Stomach (tissue), 4 donors: ENCODE results near the gene PBX2.

Source experiments
- EP300 ChIP-seq: sonication (generic); formaldehyde crosslinking; IDR thresholded peaks from one replicate; pipeline ENCODE4 v1.6.1; 2017; ENCODE audit warnings: antibody characterized with exemption
- TF ChIP-seq, protein P1 (sequence below), 7 experiments: fragments of 450-650 bp in 4 of 7; fragments of 200-600 bp in 3 of 7; sonication (generic) in 3 of 7; IDR thresholded peaks; one replicate each; pipeline ENCODE4 v1.5.1; 2016 to 2019; ENCODE audit warnings: antibody characterized with exemption in 7 of 7, control low read depth in 2 of 7, mild to moderate bottlenecking in 1 of 7

DNA sequence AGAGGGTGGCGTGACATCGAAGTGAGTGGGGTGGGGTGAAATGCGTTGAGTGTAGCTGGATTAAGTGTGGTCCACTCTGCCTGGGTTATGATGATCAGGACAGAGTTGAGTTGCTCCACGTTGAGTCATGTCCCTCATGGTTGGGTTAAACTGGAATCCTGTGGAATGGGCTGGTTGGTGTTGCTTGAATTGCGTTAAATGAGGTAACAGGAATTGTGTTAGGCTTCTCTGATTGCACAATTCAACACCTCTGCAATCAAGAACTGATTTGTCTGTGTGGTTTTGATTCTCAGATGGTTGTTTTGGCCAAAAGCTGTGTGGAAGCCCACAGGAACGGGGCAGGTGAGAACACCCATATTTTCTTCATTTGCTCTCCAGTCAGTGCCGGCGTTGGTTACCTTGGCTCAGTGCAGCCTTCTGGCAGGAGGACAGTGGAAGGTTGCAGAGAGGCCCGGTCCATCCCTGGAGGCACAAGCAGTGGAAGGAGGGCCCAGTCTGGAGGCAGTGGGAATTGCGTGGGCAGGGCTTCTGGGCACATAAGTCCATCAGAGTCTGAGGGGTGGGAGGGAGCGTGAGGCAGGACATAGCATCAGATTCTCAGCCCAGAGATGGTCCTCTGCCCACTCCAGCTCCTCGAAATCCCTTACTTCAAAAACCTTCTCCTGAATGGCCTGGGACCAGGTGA is 22.2 kb upstream of the PBX2 start:
- TF ChIP-seq EP300 = no peak
- TF ChIP-seq, protein P1, sequence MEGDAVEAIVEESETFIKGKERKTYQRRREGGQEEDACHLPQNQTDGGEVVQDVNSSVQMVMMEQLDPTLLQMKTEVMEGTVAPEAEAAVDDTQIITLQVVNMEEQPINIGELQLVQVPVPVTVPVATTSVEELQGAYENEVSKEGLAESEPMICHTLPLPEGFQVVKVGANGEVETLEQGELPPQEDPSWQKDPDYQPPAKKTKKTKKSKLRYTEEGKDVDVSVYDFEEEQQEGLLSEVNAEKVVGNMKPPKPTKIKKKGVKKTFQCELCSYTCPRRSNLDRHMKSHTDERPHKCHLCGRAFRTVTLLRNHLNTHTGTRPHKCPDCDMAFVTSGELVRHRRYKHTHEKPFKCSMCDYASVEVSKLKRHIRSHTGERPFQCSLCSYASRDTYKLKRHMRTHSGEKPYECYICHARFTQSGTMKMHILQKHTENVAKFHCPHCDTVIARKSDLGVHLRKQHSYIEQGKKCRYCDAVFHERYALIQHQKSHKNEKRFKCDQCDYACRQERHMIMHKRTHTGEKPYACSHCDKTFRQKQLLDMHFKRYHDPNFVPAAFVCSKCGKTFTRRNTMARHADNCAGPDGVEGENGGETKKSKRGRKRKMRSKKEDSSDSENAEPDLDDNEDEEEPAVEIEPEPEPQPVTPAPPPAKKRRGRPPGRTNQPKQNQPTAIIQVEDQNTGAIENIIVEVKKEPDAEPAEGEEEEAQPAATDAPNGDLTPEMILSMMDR (IDR thresholded peaks at IDR 0.05) = no peak
